ENCODE data around the gene ZNF20. TPM values are rescaled to one million over a fixed set of nuclear protein-coding genes. Genes with fewer than 3 reads are reported as not detected.

The ZNF20 gene
- total and polyA plus RNA-seq, 2 donors (not counting 1 experiment from before 2014, with no cell fraction given), result 1.6 to 10.6 TPM

- Histone ChIP-seq H2AFZ (ENCODE audit: insufficient read depth, low read depth, low read length, poor library complexity, severe bottlenecking) (peak overlapping the region; percentile 84), H3K79me2 (ENCODE audit: control insufficient read depth, insufficient read depth, low read length) (no peaks in the 10 kb centered on the region), H3K27ac (ENCODE audit: low read length in 2 of 2) (peak overlapping the region in 1 of 2 donors; percentile 20), H3K9ac (ENCODE audit: low read length) (peak overlapping the region; percentile 77), H3K27me3 (replicated peaks in 1 of 4; ENCODE audit: control extremely low read depth in 1 of 4, control insufficient read depth in 3 of 4, insufficient read depth in 4 of 4, low read length in 3 of 4) (no peaks in the 10 kb centered on the region), H3K36me3 (replicated peaks in 1 of 2; ENCODE audit: control extremely low read depth in 1 of 2, control insufficient read depth in 1 of 2, extremely low read depth in 1 of 2, insufficient read depth in 2 of 2, low read length in 1 of 2) (no peaks in the 10 kb centered on the region), H3K9me3 (ENCODE audit: control extremely low read depth in 1 of 3, control insufficient read depth in 2 of 3, insufficient read depth in 1 of 3, low read length in 2 of 3) (peaks cover 0 to 8% (median 0%) of the 10 kb centered on the region in 3 donors), H3K4me3 (ENCODE audit: control extremely low read depth in 1 of 5, extremely low read depth in 1 of 5, insufficient read depth in 1 of 5, low read depth in 2 of 5, low read length in 4 of 5) (peak overlapping the region; percentile 38 to 76 (median 57)), H3K4me2 (replicated peaks; ENCODE audit: low read depth, low read length, poor library complexity, severe bottlenecking) (peak overlapping the region; percentile 91), H3K4me1 (ENCODE audit: control insufficient read depth in 2 of 2, insufficient read depth in 2 of 2, low read length in 2 of 2) (peaks cover 6 to 14% of the 10 kb centered on the region in 2 donors), H4K20me1 (ENCODE audit: control insufficient read depth, insufficient read depth, low read length, poor library complexity, severe bottlenecking) (no peaks in the 10 kb centered on the region)
- peak overlapping the region; percentile 86 for H3K4me3 Mint-ChIP-seq
- ATAC-seq (ENCODE audit: low read depth), result peak; percentile 63
- peak overlapping the region; percentile 20 for H3K27ac Mint-ChIP-seq
- no peak for TF ChIP-seq EZH2 (IDR thresholded peaks at IDR 0.05; ENCODE audit: borderline replicate concordance, insufficient read depth, low read depth, low read length, poor library complexity, severe bottlenecking)
- TF ChIP-seq CTCF (IDR thresholded peaks at IDR 0.05), result no peak
- no peaks in the 10 kb centered on the region for H3K9me3 Mint-ChIP-seq (ENCODE audit: insufficient read depth)
- ChIA-PET POLR2A (no interaction called here), CTCF (interaction anchor here (1.1 to 3.4 kb wide), 5 partner anchors 10 to 168 kb away, joined by 4 to 17 read pairs (median 6); partner anchors contain the start of gene ZNF20)
- WGBS (ENCODE audit: insufficient coverage), result 0% methylated on average over 48 of the region's 53 CpGs
- peaks cover 12% of the 10 kb centered on the region for H3K4me1 Mint-ChIP-seq
- intact Hi-C loops (cut with micrococcal nuclease), result loop anchor here (2.0 kb wide), 1 partner anchor 27 kb away; the partner anchor contains the start of gene ZNF844
- H3K27me3 Mint-ChIP-seq, result peaks cover 3% of the 10 kb centered on the region
- peak; percentile 63 for DNase-seq
These were observed 47.9 kb downstream of the ZNF20 start for GRCh38 chr19:12092065-12092867.

- H3K36me3 ChIP-seq (replicated peaks in 1 of 2; ENCODE audit: control extremely low read depth in 1 of 2, control insufficient read depth in 1 of 2, extremely low read depth in 1 of 2, insufficient read depth in 2 of 2, low read length in 1 of 2), result no peaks in the 10 kb centered on the region
- intact Hi-C loops (cut with micrococcal nuclease), result loop anchor here (2.0 kb wide), 1 partner anchor 50 kb away; the partner anchor contains the start of gene ZNF20
- H3K27ac ChIP-seq (ENCODE audit: low read length in 2 of 2), result no peak overlapping the region
- no peaks in the 10 kb centered on the region for H4K20me1 ChIP-seq (ENCODE audit: control insufficient read depth, insufficient read depth, low read length, poor library complexity, severe bottlenecking)
- H3K4me3 ChIP-seq (ENCODE audit: control extremely low read depth in 1 of 5, extremely low read depth in 1 of 5, insufficient read depth in 1 of 5, low read depth in 2 of 5, low read length in 4 of 5), result no peak overlapping the region
- H3K9ac ChIP-seq (ENCODE audit: low read length), result no peak overlapping the region
- CTCF ChIA-PET, result interaction anchor here (0.5 to 3.4 kb wide), 8 partner anchors 17 to 1150 kb away, joined by 3 to 17 read pairs (median 6); partner anchors contain the start of gene ZNF20
- TF ChIP-seq CTCF (IDR thresholded peaks at IDR 0.05) (peak; percentile 68), EZH2 (IDR thresholded peaks at IDR 0.05; ENCODE audit: borderline replicate concordance, insufficient read depth, low read depth, low read length, poor library complexity, severe bottlenecking) (no peak)
- no peaks in the 10 kb centered on the region for H3K27me3 ChIP-seq (replicated peaks in 1 of 4; ENCODE audit: control extremely low read depth in 1 of 4, control insufficient read depth in 3 of 4, insufficient read depth in 4 of 4, low read length in 3 of 4)
- H3K4me1 ChIP-seq (ENCODE audit: control insufficient read depth in 2 of 2, insufficient read depth in 2 of 2, low read length in 2 of 2), result peaks cover 6 to 14% of the 10 kb centered on the region in 2 donors
- H3K4me1 Mint-ChIP-seq, result peaks cover 12% of the 10 kb centered on the region
- POLR2A ChIA-PET, result no interaction called here
- no peaks in the 10 kb centered on the region for H3K79me2 ChIP-seq (ENCODE audit: control insufficient read depth, insufficient read depth, low read length)
- ATAC-seq (ENCODE audit: low read depth), result peak; percentile 55
- no peak overlapping the region for H3K27ac Mint-ChIP-seq
- peaks cover 0 to 10% (median 0%) of the 10 kb centered on the region in 3 donors for H3K9me3 ChIP-seq (ENCODE audit: control extremely low read depth in 1 of 3, control insufficient read depth in 2 of 3, insufficient read depth in 1 of 3, low read length in 2 of 3)
- H3K27me3 Mint-ChIP-seq, result peaks cover 3% of the 10 kb centered on the region
- H3K4me2 ChIP-seq (replicated peaks; ENCODE audit: low read depth, low read length, poor library complexity, severe bottlenecking), result no peak overlapping the region
- no peak overlapping the region for H2AFZ ChIP-seq (ENCODE audit: insufficient read depth, low read depth, low read length, poor library complexity, severe bottlenecking)
- H3K4me3 Mint-ChIP-seq, result peak overlapping the region; percentile 42
- no peaks in the 10 kb centered on the region for H3K9me3 Mint-ChIP-seq (ENCODE audit: insufficient read depth)
- peak; percentile 65 for DNase-seq
- 43% methylated on average over 2 of the region's 5 CpGs for WGBS (ENCODE audit: insufficient coverage)
These were observed 49.3 kb downstream of the ZNF20 start for GRCh38 chr19:12090807-12091206.
